Measurements from ENCODE around the gene UQCR10. TPM values are rescaled to one million over a fixed set of nuclear protein-coding genes. Genes with fewer than 3 reads are reported as not detected.
A peak's percentile ranks its signal among the peaks of the same experiment; 100 is the strongest.

UQCR10 gene
- total RNA-seq, 1 donor from 2014 or later, result 116 TPM

DNA sequence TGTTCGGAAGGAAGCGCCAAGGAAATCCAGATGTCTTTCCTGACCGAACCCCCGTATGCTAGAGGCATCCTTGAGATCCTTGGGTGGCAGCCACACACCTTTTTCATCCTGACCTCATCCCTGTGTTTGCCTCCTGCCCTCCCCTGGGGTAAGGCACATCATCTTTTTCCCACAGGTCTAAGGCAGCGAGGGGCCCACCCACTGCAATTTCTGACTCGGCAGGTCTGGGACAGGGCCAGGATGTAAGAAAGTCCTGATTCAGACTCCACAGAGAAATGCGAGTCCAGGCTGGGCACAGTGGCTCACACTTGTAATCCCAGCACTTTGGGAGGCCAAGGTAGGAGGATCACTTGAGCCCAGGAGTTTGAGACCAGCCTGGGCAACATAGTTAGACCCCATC, 10.8 kb upstream of the UQCR10 start:
- H3K27ac Mint-ChIP-seq (ENCODE audit: unreplicated experiment), result no peak overlapping the region
- H3K4me3 Mint-ChIP-seq, result no peak overlapping the region
- no peaks in the 10 kb centered on the region for H3K27me3 Mint-ChIP-seq (ENCODE audit: low read depth)
- peaks cover 8% of the 10 kb centered on the region for H3K4me1 Mint-ChIP-seq
- no peak for DNase-seq (ENCODE audit: low read depth, low spot score)
- H3K36me3 Mint-ChIP-seq (ENCODE audit: low read depth), result no peaks in the 10 kb centered on the region
- H3K9me3 Mint-ChIP-seq, result no peaks in the 10 kb centered on the region
- no peak for TF ChIP-seq CTCF (conservative IDR thresholded peaks at IDR 0.05)

- H3K36me3 Mint-ChIP-seq (ENCODE audit: low read depth), result no peaks in the 10 kb centered on the region
- H3K4me1 Mint-ChIP-seq, result peaks cover 8% of the 10 kb centered on the region
- TF ChIP-seq CTCF (conservative IDR thresholded peaks at IDR 0.05), result no peak
- no peaks in the 10 kb centered on the region for H3K27me3 Mint-ChIP-seq (ENCODE audit: low read depth)
- H3K4me3 Mint-ChIP-seq, result no peak overlapping the region
- no peak for DNase-seq (ENCODE audit: low read depth, low spot score)
- no peaks in the 10 kb centered on the region for H3K9me3 Mint-ChIP-seq
- no peak overlapping the region for H3K27ac Mint-ChIP-seq (ENCODE audit: unreplicated experiment)
Observed at GRCh38 chr22:29757096-29757495, 10.1 kb upstream of the UQCR10 start.

DNA sequence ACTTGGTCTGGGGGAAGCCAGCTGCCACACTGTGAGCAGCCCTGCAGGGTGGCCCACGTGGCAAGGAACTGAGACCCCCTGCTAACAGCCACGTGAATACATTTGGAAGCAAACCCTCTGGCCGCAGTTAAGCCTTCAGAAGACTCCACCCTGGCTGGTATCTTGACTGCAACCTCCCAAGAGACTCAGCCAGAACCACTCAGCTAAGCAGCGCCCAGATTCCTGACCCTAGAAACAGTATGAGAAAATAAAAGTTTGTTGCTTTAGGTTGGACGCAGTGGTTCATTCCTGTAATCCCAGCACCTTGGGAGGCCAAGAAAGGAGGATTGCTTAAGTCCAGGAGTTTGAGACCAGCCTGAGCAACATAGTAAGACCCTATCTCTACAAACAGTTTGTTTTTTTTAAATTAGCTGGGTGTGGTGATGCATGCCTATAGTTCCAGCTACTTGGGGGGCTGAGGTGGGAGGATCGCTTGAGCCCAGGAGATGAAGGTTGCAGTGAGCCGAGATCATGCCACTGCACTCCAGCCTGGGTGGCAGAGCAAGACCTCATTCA, 9.0 kb upstream of the UQCR10 start:
- no peak overlapping the region for H3K4me3 Mint-ChIP-seq
- peaks cover 8% of the 10 kb centered on the region for H3K4me1 Mint-ChIP-seq
- no peak overlapping the region for H3K27ac Mint-ChIP-seq (ENCODE audit: unreplicated experiment)
- TF ChIP-seq CTCF (conservative IDR thresholded peaks at IDR 0.05), result no peak
- no peak for DNase-seq (ENCODE audit: low read depth, low spot score)
- no peaks in the 10 kb centered on the region for H3K36me3 Mint-ChIP-seq (ENCODE audit: low read depth)
- no peaks in the 10 kb centered on the region for H3K27me3 Mint-ChIP-seq (ENCODE audit: low read depth)
- no peaks in the 10 kb centered on the region for H3K9me3 Mint-ChIP-seq

GRCh38 chr22:29758959-29759358, 8.2 kb upstream of the UQCR10 start:
- Mint-ChIP-seq H3K27me3 (ENCODE audit: low read depth) (no peaks in the 10 kb centered on the region), H3K27ac (ENCODE audit: unreplicated experiment) (peak overlapping the region; percentile 44), H3K4me1 (peaks cover 8% of the 10 kb centered on the region), H3K4me3 (no peak overlapping the region), H3K9me3 (no peaks in the 10 kb centered on the region), H3K36me3 (ENCODE audit: low read depth) (no peaks in the 10 kb centered on the region)
- DNase-seq (ENCODE audit: low read depth, low spot score), result no peak
- no peak for TF ChIP-seq CTCF (conservative IDR thresholded peaks at IDR 0.05)

- DNase-seq (ENCODE audit: low read depth, low spot score), result no peak
- Mint-ChIP-seq H3K27ac (ENCODE audit: unreplicated experiment) (no peak overlapping the region), H3K4me1 (peaks cover 24% of the 10 kb centered on the region), H3K36me3 (ENCODE audit: low read depth) (no peaks in the 10 kb centered on the region), H3K9me3 (no peaks in the 10 kb centered on the region), H3K27me3 (ENCODE audit: low read depth) (no peaks in the 10 kb centered on the region), H3K4me3 (no peak overlapping the region)
- no peak for TF ChIP-seq CTCF (conservative IDR thresholded peaks at IDR 0.05)
Observed at GRCh38 chr22:29762263-29762662, 4.9 kb upstream of the UQCR10 start.
